Astrocyte (in vitro differentiated cells and primary cell): ENCODE results near the gene NHLRC4. TPM values are rescaled to one million over a fixed set of nuclear protein-coding genes. Genes with fewer than 3 reads are reported as not detected.

Source experiments
- DNase-seq: peaks from one replicate; pipeline ENCODE4 v3.0.0-alpha.2; 2010; ENCODE audit warnings: low read depth
- FAIRE-seq: peaks from 2 replicates; lab custom pipeline; 2011; peaks lifted over from hg19 to GRCh38; lab: Jason Lieb, UNC
- H2AFZ ChIP-seq: 2 replicates; pipeline ENCODE4 v1.6.0; 2012; ENCODE audit warnings: low read depth, low read length, inconsistent platforms
- H3K27ac ChIP-seq: 2 replicates; pipeline ENCODE4 v1.5.1; 2011; ENCODE audit warnings: low read depth, low read length, inconsistent platforms
- H3K27me3 ChIP-seq: 2 replicates; pipeline ENCODE4 v1.6.0; 2011; ENCODE audit warnings: low read length, inconsistent platforms; ENCODE audit not compliant: insufficient read depth
- H3K36me3 ChIP-seq: 2 replicates; pipeline ENCODE4 v1.5.1; 2011; ENCODE audit warnings: low read length, inconsistent platforms; ENCODE audit not compliant: insufficient read depth
- H3K4me1 ChIP-seq: 2 replicates; pipeline ENCODE4 v1.5.1; 2011; ENCODE audit warnings: low read length, inconsistent platforms; ENCODE audit not compliant: insufficient read depth
- H3K4me2 ChIP-seq: 2 replicates; pipeline ENCODE4 v1.6.0; 2012; ENCODE audit warnings: low read length, inconsistent platforms
- H3K4me3 ChIP-seq: 2 replicates; pipeline ENCODE4 v1.5.1; 2011; ENCODE audit warnings: low read depth, mild to moderate bottlenecking, low read length, inconsistent platforms; ENCODE audit not compliant: insufficient read depth
- H3K79me2 ChIP-seq: 2 replicates; pipeline ENCODE4 v1.6.0; 2012; ENCODE audit warnings: mild to moderate bottlenecking, low read length, inconsistent platforms; ENCODE audit not compliant: insufficient read depth
- H3K9ac ChIP-seq: 2 replicates; pipeline ENCODE4 v1.6.0; 2012; ENCODE audit warnings: mild to moderate bottlenecking, low read length, inconsistent platforms
- H3K9me3 ChIP-seq: 2 replicates; pipeline ENCODE4 v1.5.1; 2012; ENCODE audit warnings: low read depth, mild to moderate bottlenecking, low read length, inconsistent platforms; ENCODE audit not compliant: insufficient read depth
- H4K20me1 ChIP-seq: 2 replicates; pipeline ENCODE4 v1.6.0; 2012; ENCODE audit warnings: low read length, inconsistent platforms; ENCODE audit not compliant: insufficient read depth
- H3K27ac Mint-ChIP-seq: one replicate; pipeline ENCODE4 v1.8.0; 2021; ENCODE audit warnings: mild to moderate bottlenecking, mixed read lengths; ENCODE audit not compliant: unreplicated experiment
- H3K27me3 Mint-ChIP-seq: one replicate; pipeline ENCODE4 v1.8.0; 2021; ENCODE audit warnings: low read depth, mixed read lengths; ENCODE audit not compliant: unreplicated experiment
- H3K36me3 Mint-ChIP-seq: one replicate; pipeline ENCODE4 v1.8.0; 2021; ENCODE audit warnings: low read depth, mixed read lengths; ENCODE audit not compliant: unreplicated experiment
- H3K4me1 Mint-ChIP-seq: one replicate; pipeline ENCODE4 v1.8.0; 2021; ENCODE audit warnings: low read depth, mixed read lengths; ENCODE audit not compliant: unreplicated experiment
- H3K4me3 Mint-ChIP-seq: one replicate; pipeline ENCODE4 v1.8.0; 2021; ENCODE audit warnings: mild to moderate bottlenecking, moderate library complexity, mixed read lengths; ENCODE audit not compliant: unreplicated experiment
- H3K9me3 Mint-ChIP-seq: one replicate; pipeline ENCODE4 v1.8.0; 2021; ENCODE audit warnings: mild to moderate bottlenecking, mixed read lengths; ENCODE audit not compliant: unreplicated experiment
- EZH2 ChIP-seq: IDR thresholded peaks from 2 replicates; pipeline ENCODE4 v1.6.1; 2012; ENCODE audit warnings: mild to moderate bottlenecking, low read length, inconsistent platforms; ENCODE audit not compliant: insufficient read depth
- total RNA-seq: library from RNA; stranded (reverse); gene quantifications from 2 replicates; pipeline ENCODE4 v1.2.1, GENCODE V29; 2021
- TF ChIP-seq, protein P1 (sequence below): IDR thresholded peaks from 2 replicates; pipeline ENCODE4 v1.5.1; 2011; ENCODE audit warnings: low read depth, mild to moderate bottlenecking, inconsistent platforms, low read length, moderate library complexity; ENCODE audit not compliant: insufficient read depth

The NHLRC4 gene
- total RNA-seq, 1 donor from 2014 or later = 0.73 TPM

DNA sequence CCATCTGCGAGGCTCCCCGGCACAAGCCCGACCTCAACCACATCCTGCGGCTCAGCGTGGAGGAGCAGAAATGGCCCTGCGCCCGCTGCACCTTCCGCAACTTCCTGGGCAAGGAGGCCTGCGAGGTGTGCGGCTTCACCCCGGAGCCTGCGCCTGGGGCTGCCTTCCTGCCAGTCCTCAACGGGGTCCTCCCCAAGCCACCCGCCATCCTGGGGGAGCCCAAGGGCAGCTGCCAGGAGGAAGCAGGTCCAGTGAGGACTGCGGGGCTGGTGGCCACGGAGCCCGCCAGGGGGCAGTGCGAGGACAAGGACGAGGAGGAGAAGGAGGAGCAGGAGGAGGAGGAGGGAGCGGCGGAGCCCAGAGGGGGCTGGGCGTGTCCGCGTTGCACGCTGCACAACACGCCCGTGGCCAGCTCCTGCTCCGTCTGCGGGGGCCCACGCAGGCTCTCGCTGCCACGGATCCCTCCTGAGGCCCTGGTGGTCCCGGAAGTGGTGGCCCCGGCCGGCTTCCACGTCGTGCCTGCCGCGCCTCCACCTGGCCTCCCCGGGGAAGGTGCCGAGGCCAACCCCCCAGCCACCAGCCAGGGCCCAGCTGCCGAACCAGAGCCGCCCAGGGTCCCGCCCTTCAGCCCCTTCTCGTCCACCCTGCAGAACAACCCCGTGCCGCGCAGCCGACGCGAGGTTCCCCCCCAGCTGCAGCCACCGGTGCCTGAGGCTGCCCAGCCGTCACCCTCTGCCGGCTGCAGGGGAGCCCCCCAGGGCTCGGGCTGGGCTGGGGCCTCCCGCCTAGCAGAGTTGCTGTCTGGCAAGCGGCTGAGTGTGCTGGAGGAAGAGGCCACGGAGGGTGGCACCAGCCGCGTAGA is 19.7 kb upstream of the NHLRC4 start:
- H3K27ac ChIP-seq = no peak overlapping the region
- peaks cover 57% of the 10 kb centered on the region for H4K20me1 ChIP-seq
- H3K4me3 ChIP-seq = no peak overlapping the region
- no peaks in the 10 kb centered on the region for H3K36me3 ChIP-seq
- Mint-ChIP-seq H3K36me3 (peaks cover 2% of the 10 kb centered on the region), H3K4me3 (no peak overlapping the region), H3K4me1 (no peaks in the 10 kb centered on the region), H3K9me3 (no peaks in the 10 kb centered on the region), H3K27ac (no peak overlapping the region), H3K27me3 (no peaks in the 10 kb centered on the region)
- H3K79me2 ChIP-seq = peaks cover 46% of the 10 kb centered on the region
- H3K9me3 ChIP-seq = no peaks in the 10 kb centered on the region
- no peak overlapping the region for H3K4me2 ChIP-seq
- no peak for TF ChIP-seq EZH2
- TF ChIP-seq, protein P1, sequence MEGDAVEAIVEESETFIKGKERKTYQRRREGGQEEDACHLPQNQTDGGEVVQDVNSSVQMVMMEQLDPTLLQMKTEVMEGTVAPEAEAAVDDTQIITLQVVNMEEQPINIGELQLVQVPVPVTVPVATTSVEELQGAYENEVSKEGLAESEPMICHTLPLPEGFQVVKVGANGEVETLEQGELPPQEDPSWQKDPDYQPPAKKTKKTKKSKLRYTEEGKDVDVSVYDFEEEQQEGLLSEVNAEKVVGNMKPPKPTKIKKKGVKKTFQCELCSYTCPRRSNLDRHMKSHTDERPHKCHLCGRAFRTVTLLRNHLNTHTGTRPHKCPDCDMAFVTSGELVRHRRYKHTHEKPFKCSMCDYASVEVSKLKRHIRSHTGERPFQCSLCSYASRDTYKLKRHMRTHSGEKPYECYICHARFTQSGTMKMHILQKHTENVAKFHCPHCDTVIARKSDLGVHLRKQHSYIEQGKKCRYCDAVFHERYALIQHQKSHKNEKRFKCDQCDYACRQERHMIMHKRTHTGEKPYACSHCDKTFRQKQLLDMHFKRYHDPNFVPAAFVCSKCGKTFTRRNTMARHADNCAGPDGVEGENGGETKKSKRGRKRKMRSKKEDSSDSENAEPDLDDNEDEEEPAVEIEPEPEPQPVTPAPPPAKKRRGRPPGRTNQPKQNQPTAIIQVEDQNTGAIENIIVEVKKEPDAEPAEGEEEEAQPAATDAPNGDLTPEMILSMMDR = no peak
- no peak overlapping the region for H2AFZ ChIP-seq
- H3K4me1 ChIP-seq = no peaks in the 10 kb centered on the region
- FAIRE-seq (no peak), DNase-seq (no peak)
- no peak overlapping the region for H3K9ac ChIP-seq
- H3K27me3 ChIP-seq = no peaks in the 10 kb centered on the region

DNA sequence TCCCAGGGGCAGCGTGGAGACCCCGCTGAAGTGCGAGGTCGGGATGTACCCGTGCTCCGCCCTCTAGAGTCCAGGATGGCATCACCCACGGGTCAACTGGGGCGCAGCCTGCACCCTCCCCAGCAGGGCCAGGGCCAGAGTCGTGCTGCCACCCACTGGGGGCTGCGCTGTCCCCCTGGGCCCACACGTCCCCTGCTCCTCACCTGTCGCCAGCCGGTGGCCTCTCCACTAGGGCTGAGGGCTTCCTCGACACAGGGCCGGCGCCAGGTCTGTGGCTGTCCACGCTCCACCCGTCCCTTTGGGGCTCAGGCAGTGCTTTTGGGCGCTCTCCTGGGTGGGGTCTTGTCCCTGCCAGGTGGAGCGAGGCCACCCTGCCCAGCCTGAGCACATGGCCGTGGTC is 18.2 kb upstream of the NHLRC4 start:
- Histone ChIP-seq H4K20me1 (peaks cover 43% of the 10 kb centered on the region), H3K9me3 (no peaks in the 10 kb centered on the region), H2AFZ (no peak overlapping the region), H3K79me2 (peaks cover 33% of the 10 kb centered on the region), H3K4me2 (no peak overlapping the region), H3K27ac (no peak overlapping the region), H3K36me3 (no peaks in the 10 kb centered on the region), H3K4me1 (no peaks in the 10 kb centered on the region), H3K9ac (no peak overlapping the region), H3K27me3 (no peaks in the 10 kb centered on the region), H3K4me3 (no peak overlapping the region)
- no peak for TF ChIP-seq EZH2
- TF ChIP-seq, protein P1 = no peak
- no peaks in the 10 kb centered on the region for H3K9me3 Mint-ChIP-seq
- no peak for DNase-seq
- no peaks in the 10 kb centered on the region for H3K27me3 Mint-ChIP-seq
- H3K27ac Mint-ChIP-seq = no peak overlapping the region
- FAIRE-seq = no peak
- no peaks in the 10 kb centered on the region for H3K4me1 Mint-ChIP-seq
- peaks cover 2% of the 10 kb centered on the region for H3K36me3 Mint-ChIP-seq
- H3K4me3 Mint-ChIP-seq = no peak overlapping the region

DNA sequence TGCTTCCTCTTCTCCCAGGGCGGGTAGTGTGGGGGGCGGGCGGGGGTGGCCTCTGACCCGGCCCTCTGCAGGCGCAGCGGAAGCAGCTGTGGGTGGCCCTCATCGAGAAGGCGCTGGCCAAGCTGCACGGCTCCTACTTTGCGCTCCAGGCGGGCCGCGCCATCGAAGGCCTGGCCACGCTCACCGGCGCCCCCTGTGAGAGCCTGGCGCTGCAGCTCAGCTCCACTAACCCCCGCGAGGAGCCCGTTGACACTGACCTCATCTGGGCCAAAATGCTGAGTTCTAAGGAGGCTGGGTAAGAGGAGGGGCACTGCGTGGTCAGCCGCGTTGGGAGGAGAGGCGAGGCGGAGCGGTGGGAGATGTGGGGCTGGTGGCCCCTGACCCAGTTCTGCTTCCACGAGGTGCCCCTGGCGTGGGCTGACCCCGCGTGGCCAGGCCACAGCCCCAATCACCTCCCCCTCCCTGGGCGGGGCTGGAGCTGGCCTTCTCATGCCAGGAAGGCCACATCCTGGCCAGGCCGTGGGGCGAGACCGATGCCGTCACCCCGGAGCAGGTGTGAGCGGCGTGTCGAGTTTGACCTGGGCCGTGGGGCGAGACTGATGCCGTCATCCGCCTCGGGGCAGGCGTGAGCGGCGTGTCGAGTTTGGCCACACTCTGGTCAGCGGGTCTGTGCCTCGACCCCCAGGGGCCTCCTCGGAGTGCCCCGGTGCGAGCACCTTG is 17.1 kb upstream of the NHLRC4 start:
- H3K79me2 ChIP-seq = peaks cover 25% of the 10 kb centered on the region
- H4K20me1 ChIP-seq = peaks cover 40% of the 10 kb centered on the region
- no peaks in the 10 kb centered on the region for H3K27me3 Mint-ChIP-seq
- peaks cover 11% of the 10 kb centered on the region for H3K4me1 ChIP-seq
- H3K4me3 ChIP-seq = no peak overlapping the region
- no peaks in the 10 kb centered on the region for H3K9me3 ChIP-seq
- TF ChIP-seq, protein P1 = no peak
- no peak for TF ChIP-seq EZH2
- H3K4me2 ChIP-seq = no peak overlapping the region
- peaks cover 2% of the 10 kb centered on the region for H3K36me3 Mint-ChIP-seq
- H3K36me3 ChIP-seq = no peaks in the 10 kb centered on the region
- H3K4me1 Mint-ChIP-seq = peaks cover under 1% of the 10 kb centered on the region
- no peak overlapping the region for H3K4me3 Mint-ChIP-seq
- FAIRE-seq (no peak), DNase-seq (no peak)
- no peak overlapping the region for H2AFZ ChIP-seq
- no peak overlapping the region for H3K27ac Mint-ChIP-seq
- no peak overlapping the region for H3K9ac ChIP-seq
- no peaks in the 10 kb centered on the region for H3K9me3 Mint-ChIP-seq
- no peaks in the 10 kb centered on the region for H3K27me3 ChIP-seq
- no peak overlapping the region for H3K27ac ChIP-seq
